Activated T-helper 2 cell treated with anti-CD3 and anti-CD28 coated beads, Interferon-gamma antibody, Interleukin-2, Interleukin-4, amounts not matched to agents 10 μg/mL and 5 μg/mL and 100 μg/mL, durations not matched to agents 14 hours and 24 hours and 36 hours (primary cell): ENCODE results near the gene ETV6. TPM values are rescaled to one million over a fixed set of nuclear protein-coding genes. Genes with fewer than 3 reads are reported as not detected.

ENCODE experiments used
- DNase-seq: peaks from one replicate; pipeline ENCODE4 v3.0.0; 2021; ENCODE audit warnings: low spot score
- H3K27ac Mint-ChIP-seq: one replicate; pipeline ENCODE4 v1.8.0; 2021; ENCODE audit warnings: mixed read lengths
- H3K27me3 Mint-ChIP-seq: one replicate; pipeline ENCODE4 v1.8.0; 2021; ENCODE audit warnings: low read depth, mixed read lengths
- H3K36me3 Mint-ChIP-seq: one replicate; pipeline ENCODE4 v1.8.0; 2021; ENCODE audit warnings: low read depth, mixed read lengths
- H3K4me1 Mint-ChIP-seq: one replicate; pipeline ENCODE4 v1.8.0; 2021; ENCODE audit warnings: low read depth, mixed read lengths
- H3K4me3 Mint-ChIP-seq: one replicate; pipeline ENCODE4 v1.8.0; 2021; ENCODE audit warnings: low read depth, mild to moderate bottlenecking, moderate library complexity, mixed read lengths
- H3K9me3 Mint-ChIP-seq: one replicate; pipeline ENCODE4 v1.8.0; 2021; ENCODE audit warnings: mixed read lengths
- intact Hi-C: fragments of 100-400 bp; cut with micrococcal nuclease; formaldehyde crosslinking; loops from one replicate; pipeline ENCODE4 v1.15.1; 2023
- total RNA-seq: library from RNA; stranded (reverse); gene quantifications from 2 replicates; pipeline ENCODE4 v1.2.3, GENCODE V29; 2022

The ETV6 gene
- total RNA-seq, 1 donor from 2014 or later = 69.4 TPM

GRCh38 chr12:11745113-11745512 lies 95.6 kb downstream of the ETV6 start:
- Mint-ChIP-seq H3K4me1 (peaks cover 35% of the 10 kb centered on the region), H3K27me3 (no peaks in the 10 kb centered on the region), H3K9me3 (no peaks in the 10 kb centered on the region), H3K36me3 (peaks cover 18% of the 10 kb centered on the region), H3K4me3 (no peak overlapping the region), H3K27ac (peak overlapping the region; percentile 30)
- intact Hi-C loops = loop anchor here (10.0 kb wide), 1 partner anchor 190 kb away; no protein-coding TSS in a partner anchor
- no peak for DNase-seq

- H3K27ac Mint-ChIP-seq = peak overlapping the region; percentile 17
Observed at GRCh38 chr12:11746024-11746771, 96.7 kb downstream of the ETV6 start.

GRCh38 chr12:11746940-11747716 lies 97.7 kb downstream of the ETV6 start:
- DNase-seq = no peak
- H3K4me3 Mint-ChIP-seq = no peak overlapping the region
- no peaks in the 10 kb centered on the region for H3K27me3 Mint-ChIP-seq
- intact Hi-C loops = loop anchor here (10.0 kb wide), 1 partner anchor 192 kb away; no protein-coding TSS in a partner anchor
- no peak overlapping the region for H3K27ac Mint-ChIP-seq
- peaks cover 32% of the 10 kb centered on the region for H3K4me1 Mint-ChIP-seq
- no peaks in the 10 kb centered on the region for H3K9me3 Mint-ChIP-seq
- peaks cover 22% of the 10 kb centered on the region for H3K36me3 Mint-ChIP-seq

More at GRCh38 chr12:11746024-11746771, 96.7 kb downstream of the ETV6 start:
- Mint-ChIP-seq H3K4me1 (peaks cover 35% of the 10 kb centered on the region), H3K9me3 (no peaks in the 10 kb centered on the region), H3K36me3 (peaks cover 19% of the 10 kb centered on the region), H3K27me3 (no peaks in the 10 kb centered on the region), H3K4me3 (no peak overlapping the region)
- no peak for DNase-seq
- intact Hi-C loops = loop anchor here (10.0 kb wide), 1 partner anchor 191 kb away; no protein-coding TSS in a partner anchor

- Mint-ChIP-seq H3K9me3 (no peaks in the 10 kb centered on the region), H3K27me3 (no peaks in the 10 kb centered on the region), H3K4me1 (peaks cover 33% of the 10 kb centered on the region), H3K27ac (no peak overlapping the region), H3K4me3 (no peak overlapping the region), H3K36me3 (peaks cover 26% of the 10 kb centered on the region)
- intact Hi-C loops = loop anchor here (10.0 kb wide), 1 partner anchor 193 kb away; no protein-coding TSS in a partner anchor
- DNase-seq = no peak
Observed at GRCh38 chr12:11747969-11748368, 98.5 kb downstream of the ETV6 start.

- H3K9me3 Mint-ChIP-seq = no peaks in the 10 kb centered on the region
- intact Hi-C loops = loop anchor here (10.0 kb wide), 1 partner anchor 194 kb away; no protein-coding TSS in a partner anchor
- no peak overlapping the region for H3K4me3 Mint-ChIP-seq
- H3K4me1 Mint-ChIP-seq = peaks cover 27% of the 10 kb centered on the region
- DNase-seq = no peak
- H3K27me3 Mint-ChIP-seq = no peaks in the 10 kb centered on the region
- no peak overlapping the region for H3K27ac Mint-ChIP-seq
- H3K36me3 Mint-ChIP-seq = peaks cover 32% of the 10 kb centered on the region
Observed at GRCh38 chr12:11748903-11749302, 99.4 kb downstream of the ETV6 start.

GRCh38 chr12:11749943-11750690 lies 100.6 kb downstream of the ETV6 start:
- DNase-seq = no peak
- H3K9me3 Mint-ChIP-seq = no peaks in the 10 kb centered on the region
- no peak overlapping the region for H3K4me3 Mint-ChIP-seq
- intact Hi-C loops = loop anchor here (10.0 kb wide), 1 partner anchor 195 kb away; no protein-coding TSS in a partner anchor
- H3K36me3 Mint-ChIP-seq = peaks cover 42% of the 10 kb centered on the region
- H3K27ac Mint-ChIP-seq = no peak overlapping the region
- peaks cover 25% of the 10 kb centered on the region for H3K4me1 Mint-ChIP-seq
- H3K27me3 Mint-ChIP-seq = no peaks in the 10 kb centered on the region

GRCh38 chr12:11752403-11753149 lies 103.1 kb downstream of the ETV6 start:
- H3K27ac Mint-ChIP-seq = no peak overlapping the region

GRCh38 chr12:11753150-11753499 lies 103.7 kb downstream of the ETV6 start:
- intact Hi-C loops = no loop called here
- Mint-ChIP-seq H3K4me3 (no peak overlapping the region), H3K27me3 (no peaks in the 10 kb centered on the region), H3K4me1 (peaks cover 13% of the 10 kb centered on the region), H3K27ac (no peak overlapping the region), H3K36me3 (peaks cover 49% of the 10 kb centered on the region), H3K9me3 (no peaks in the 10 kb centered on the region)
- no peak for DNase-seq

More at GRCh38 chr12:11752403-11753149, 103.1 kb downstream of the ETV6 start:
- intact Hi-C loops = no loop called here
- Mint-ChIP-seq H3K27me3 (no peaks in the 10 kb centered on the region), H3K4me3 (no peak overlapping the region), H3K4me1 (peaks cover 13% of the 10 kb centered on the region), H3K9me3 (no peaks in the 10 kb centered on the region), H3K36me3 (peaks cover 49% of the 10 kb centered on the region)
- no peak for DNase-seq

- intact Hi-C loops = no loop called here
- Mint-ChIP-seq H3K36me3 (peaks cover 54% of the 10 kb centered on the region), H3K4me3 (no peak overlapping the region), H3K4me1 (peaks cover 18% of the 10 kb centered on the region), H3K9me3 (no peaks in the 10 kb centered on the region), H3K27me3 (no peaks in the 10 kb centered on the region), H3K27ac (no peak overlapping the region)
- no peak for DNase-seq
Observed at GRCh38 chr12:11753826-11754225, 104.4 kb downstream of the ETV6 start.

- H3K36me3 Mint-ChIP-seq = peaks cover 54% of the 10 kb centered on the region
- H3K4me1 Mint-ChIP-seq = peaks cover 18% of the 10 kb centered on the region
Observed at GRCh38 chr12:11754256-11754655, 104.8 kb downstream of the ETV6 start.

GRCh38 chr12:11755302-11755930 lies 105.9 kb downstream of the ETV6 start:
- Mint-ChIP-seq H3K9me3 (no peaks in the 10 kb centered on the region), H3K36me3 (peaks cover 64% of the 10 kb centered on the region), H3K4me1 (peaks cover 17% of the 10 kb centered on the region), H3K4me3 (no peak overlapping the region), H3K27ac (no peak overlapping the region), H3K27me3 (no peaks in the 10 kb centered on the region)
- DNase-seq = no peak
- intact Hi-C loops = no loop called here

More at GRCh38 chr12:11754256-11754655, 104.8 kb downstream of the ETV6 start:
- Mint-ChIP-seq H3K27ac (no peak overlapping the region), H3K9me3 (no peaks in the 10 kb centered on the region), H3K27me3 (no peaks in the 10 kb centered on the region), H3K4me3 (no peak overlapping the region)
- DNase-seq = no peak
- intact Hi-C loops = no loop called here
